Loucy (cell line): ENCODE measurements around the gene STIM1.

Source experiments
- EZH2phosphoT487 ChIP-seq: fragments of 200-600 bp; IDR thresholded peaks from 2 replicates; pipeline ENCODE4 v1.6.1; 2018; ENCODE audit warnings: antibody characterized with exemption, mild to moderate bottlenecking, moderate library complexity, borderline replicate concordance
- TF ChIP-seq, protein P1 (sequence below): fragments of 200-600 bp; sonication (generic); conservative IDR thresholded peaks from 2 replicates; pipeline ENCODE4 v1.5.1; 2014; ENCODE audit warnings: mild to moderate bottlenecking, antibody characterized with exemption, low read length

- TF ChIP-seq, protein P1, sequence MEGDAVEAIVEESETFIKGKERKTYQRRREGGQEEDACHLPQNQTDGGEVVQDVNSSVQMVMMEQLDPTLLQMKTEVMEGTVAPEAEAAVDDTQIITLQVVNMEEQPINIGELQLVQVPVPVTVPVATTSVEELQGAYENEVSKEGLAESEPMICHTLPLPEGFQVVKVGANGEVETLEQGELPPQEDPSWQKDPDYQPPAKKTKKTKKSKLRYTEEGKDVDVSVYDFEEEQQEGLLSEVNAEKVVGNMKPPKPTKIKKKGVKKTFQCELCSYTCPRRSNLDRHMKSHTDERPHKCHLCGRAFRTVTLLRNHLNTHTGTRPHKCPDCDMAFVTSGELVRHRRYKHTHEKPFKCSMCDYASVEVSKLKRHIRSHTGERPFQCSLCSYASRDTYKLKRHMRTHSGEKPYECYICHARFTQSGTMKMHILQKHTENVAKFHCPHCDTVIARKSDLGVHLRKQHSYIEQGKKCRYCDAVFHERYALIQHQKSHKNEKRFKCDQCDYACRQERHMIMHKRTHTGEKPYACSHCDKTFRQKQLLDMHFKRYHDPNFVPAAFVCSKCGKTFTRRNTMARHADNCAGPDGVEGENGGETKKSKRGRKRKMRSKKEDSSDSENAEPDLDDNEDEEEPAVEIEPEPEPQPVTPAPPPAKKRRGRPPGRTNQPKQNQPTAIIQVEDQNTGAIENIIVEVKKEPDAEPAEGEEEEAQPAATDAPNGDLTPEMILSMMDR, result no peak
- no peak for TF ChIP-seq EZH2phosphoT487
Observed at GRCh38 chr11:3939651-3940190, 84.3 kb downstream of the STIM1 start.
